DOHH2 (cell line): Measurements from ENCODE around the gene DGUOK.

Experiments
- H3F3A ChIP-seq: fragments of 200-600 bp; sonication (generic), shearing (Covaris generic); 2 replicates; pipeline ENCODE4 v1.6.0; 2016; ENCODE audit warnings: antibody characterized with exemption, mild to moderate bottlenecking; ENCODE audit not compliant: control insufficient read depth, insufficient read depth
- H3K27ac ChIP-seq: fragments of 200-600 bp; sonication (generic); 2 replicates; pipeline ENCODE4 v1.5.1; 2014; ENCODE audit warnings: low read depth, mild to moderate bottlenecking, low read length, moderate library complexity
- H3K27me3 ChIP-seq: fragments of 200-600 bp; sonication (generic); 2 replicates; pipeline ENCODE4 v1.6.1; 2014; ENCODE audit warnings: mild to moderate bottlenecking, low read length, mixed read lengths; ENCODE audit not compliant: control insufficient read depth
- H3K36me3 ChIP-seq: fragments of 200-600 bp; sonication (generic); 2 replicates; pipeline ENCODE4 v1.6.1; 2014; ENCODE audit warnings: mild to moderate bottlenecking, low read length, moderate library complexity, mixed read lengths; ENCODE audit not compliant: control insufficient read depth
- H3K4me1 ChIP-seq: fragments of 200-600 bp; sonication (generic); 2 replicates; pipeline ENCODE4 v1.6.1; 2014; ENCODE audit warnings: mild to moderate bottlenecking, low read length, mixed read lengths; ENCODE audit not compliant: control insufficient read depth
- H3K4me2 ChIP-seq: fragments of 200-600 bp; sonication (generic); 2 replicates; pipeline ENCODE4 v1.6.0; 2014; ENCODE audit warnings: mild to moderate bottlenecking, low read length, moderate library complexity
- H3K4me3 ChIP-seq: fragments of 200-600 bp; sonication (generic); 2 replicates; pipeline ENCODE4 v1.5.1; 2014; ENCODE audit warnings: mild to moderate bottlenecking, low read length, mixed read lengths
- H3K79me2 ChIP-seq: fragments of 200-600 bp; sonication (generic); 2 replicates; pipeline ENCODE4 v1.6.1; 2014; ENCODE audit warnings: mild to moderate bottlenecking, low read length, mixed read lengths; ENCODE audit not compliant: control insufficient read depth
- H3K9me2 ChIP-seq: fragments of 200-600 bp; sonication (generic); replicated peaks from 2 replicates; pipeline ENCODE4 v1.6.1; 2014; ENCODE audit warnings: mild to moderate bottlenecking, low read length, mixed read lengths; ENCODE audit not compliant: control insufficient read depth
- H3K9me3 ChIP-seq: fragments of 200-600 bp; sonication (generic); 2 replicates; pipeline ENCODE4 v1.6.1; 2014; ENCODE audit warnings: antibody characterized with exemption, low read length, mixed read lengths; ENCODE audit not compliant: control insufficient read depth, insufficient read depth
- H4K20me1 ChIP-seq: fragments of 200-600 bp; sonication (generic); 2 replicates; pipeline ENCODE4 v1.6.0; 2014; ENCODE audit warnings: low read depth, mild to moderate bottlenecking, antibody characterized with exemption, low read length, moderate library complexity; ENCODE audit not compliant: control insufficient read depth, insufficient read depth
- CTCF ChIP-seq: fragments of 200-600 bp; sonication (generic); IDR thresholded peaks from one replicate; pipeline ENCODE4 v1.5.1; 2014; ENCODE audit warnings: antibody characterized with exemption, mild to moderate bottlenecking, low read depth, low read length; ENCODE audit not compliant: poor library complexity, severe bottlenecking
- EZH2phosphoT487 ChIP-seq: fragments of 200-600 bp; sonication (generic); IDR thresholded peaks from 2 replicates; pipeline ENCODE4 v1.6.1; 2017; ENCODE audit warnings: borderline replicate concordance, mild to moderate bottlenecking, antibody characterized with exemption, low read length, moderate library complexity, mixed read lengths

Gene DGUOK

GRCh38 chr2:73969356-73969755 is 42.7 kb downstream of the DGUOK start:
- Histone ChIP-seq H3K4me3 (no peak overlapping the region), H3K79me2 (no peaks in the 10 kb centered on the region), H3K27ac (no peak overlapping the region), H3K27me3 (no peaks in the 10 kb centered on the region), H3K36me3 (no peaks in the 10 kb centered on the region), H3F3A (no peaks in the 10 kb centered on the region), H4K20me1 (no peaks in the 10 kb centered on the region), H3K9me3 (no peaks in the 10 kb centered on the region), H3K4me2 (no peak overlapping the region), H3K9me2 (no peaks in the 10 kb centered on the region), H3K4me1 (peaks cover 15% of the 10 kb centered on the region)
- no peak for TF ChIP-seq EZH2phosphoT487
- no peak for TF ChIP-seq CTCF

- Histone ChIP-seq H3F3A (no peaks in the 10 kb centered on the region), H4K20me1 (no peaks in the 10 kb centered on the region), H3K27ac (no peak overlapping the region), H3K4me3 (no peak overlapping the region), H3K79me2 (no peaks in the 10 kb centered on the region), H3K27me3 (no peaks in the 10 kb centered on the region), H3K4me2 (no peak overlapping the region), H3K36me3 (no peaks in the 10 kb centered on the region), H3K9me3 (no peaks in the 10 kb centered on the region), H3K9me2 (no peaks in the 10 kb centered on the region), H3K4me1 (peaks cover 15% of the 10 kb centered on the region)
- TF ChIP-seq EZH2phosphoT487, result no peak
- TF ChIP-seq CTCF, result no peak
Observed at GRCh38 chr2:73970141-73970803, 43.6 kb downstream of the DGUOK start.

- H3K36me3 ChIP-seq, result no peaks in the 10 kb centered on the region
- no peaks in the 10 kb centered on the region for H3F3A ChIP-seq
- H3K9me3 ChIP-seq, result no peaks in the 10 kb centered on the region
- no peaks in the 10 kb centered on the region for H4K20me1 ChIP-seq
- peaks cover 15% of the 10 kb centered on the region for H3K4me1 ChIP-seq
- H3K4me3 ChIP-seq, result no peak overlapping the region
- H3K27me3 ChIP-seq, result no peaks in the 10 kb centered on the region
- H3K27ac ChIP-seq, result no peak overlapping the region
- H3K79me2 ChIP-seq, result no peaks in the 10 kb centered on the region
- no peaks in the 10 kb centered on the region for H3K9me2 ChIP-seq
- H3K4me2 ChIP-seq, result no peak overlapping the region
- no peak for TF ChIP-seq EZH2phosphoT487
- TF ChIP-seq CTCF, result no peak
Observed at GRCh38 chr2:73970850-73971471, 44.3 kb downstream of the DGUOK start.
